Activated CD4-positive, alpha-beta T cell treated with anti-CD3 and anti-CD28 coated beads for 24 hours (primary cell): ENCODE data around the gene SMAD5.

Source experiments
- DNase-seq, 2 donors: peaks; one replicate each; pipeline ENCODE4 v3.0.0-alpha.2; 2020; ENCODE audit warnings: low read depth in 2 of 2

The SMAD5 gene

GRCh38 chr5:136115183-136115865, 17.3 kb upstream of the SMAD5 start:
- DNase-seq = no peak

- DNase-seq = no peak
Measured at GRCh38 chr5:136120529-136120928, 12.1 kb upstream of the SMAD5 start.

- no peak for DNase-seq
Measured at GRCh38 chr5:136123236-136123768, 9.3 kb upstream of the SMAD5 start.

- DNase-seq = no peak
Measured at GRCh38 chr5:136127560-136127959, 5.1 kb upstream of the SMAD5 start.

GRCh38 chr5:136128481-136128880, 4.2 kb upstream of the SMAD5 start:
- no peak for DNase-seq

- DNase-seq = no peak
Measured at GRCh38 chr5:136129445-136129844, 3.2 kb upstream of the SMAD5 start.

- DNase-seq = no peak
Measured at GRCh38 chr5:136130581-136130980, 2.1 kb upstream of the SMAD5 start.

GRCh38 chr5:136132087-136132486, 558 bp upstream of the SMAD5 start:
- no peak for DNase-seq

GRCh38 chr5:136133222-136133921, 727 bp downstream of the SMAD5 start:
- DNase-seq = no peak

GRCh38 chr5:136133922-136134379, 1.3 kb downstream of the SMAD5 start:
- DNase-seq = no peak

- DNase-seq = no peak
Measured at GRCh38 chr5:136134653-136135052, 2.0 kb downstream of the SMAD5 start.

GRCh38 chr5:136135536-136135935, 2.9 kb downstream of the SMAD5 start:
- no peak for DNase-seq

GRCh38 chr5:136137497-136138220, 5.0 kb downstream of the SMAD5 start:
- DNase-seq = no peak

GRCh38 chr5:136141561-136141960, 8.9 kb downstream of the SMAD5 start:
- DNase-seq = no peak

GRCh38 chr5:136143312-136143711, 10.7 kb downstream of the SMAD5 start:
- DNase-seq = no peak

- no peak for DNase-seq
Measured at GRCh38 chr5:136143763-136144162, 11.1 kb downstream of the SMAD5 start.

- DNase-seq = no peak
Measured at GRCh38 chr5:136145030-136145429, 12.4 kb downstream of the SMAD5 start.

- no peak for DNase-seq
Measured at GRCh38 chr5:136146201-136146600, 13.6 kb downstream of the SMAD5 start.

GRCh38 chr5:136147632-136148031, 15.0 kb downstream of the SMAD5 start:
- DNase-seq = no peak

GRCh38 chr5:136149891-136150290, 17.2 kb downstream of the SMAD5 start:
- DNase-seq = no peak

- DNase-seq = no peak
Measured at GRCh38 chr5:136153581-136154236, 21.1 kb downstream of the SMAD5 start.

- no peak for DNase-seq
Measured at GRCh38 chr5:136155078-136155477, 22.4 kb downstream of the SMAD5 start.
